HG02885 (cell line): ENCODE results near the gene AAMP.
"Not testable (repeated sequence)": the region's sequence is repeated elsewhere in the genome, so short reads cannot be mapped to it uniquely, and the experiment has no call there.

Experiments used
- ATAC-seq: cut with Tn5 transposase; IDR thresholded peaks from one replicate; pipeline ENCODE4 v1.9.1; 2021; ENCODE audit warnings: mild to moderate bottlenecking; ENCODE audit not compliant: unreplicated experiment, poor library complexity

The AAMP gene

DNA sequence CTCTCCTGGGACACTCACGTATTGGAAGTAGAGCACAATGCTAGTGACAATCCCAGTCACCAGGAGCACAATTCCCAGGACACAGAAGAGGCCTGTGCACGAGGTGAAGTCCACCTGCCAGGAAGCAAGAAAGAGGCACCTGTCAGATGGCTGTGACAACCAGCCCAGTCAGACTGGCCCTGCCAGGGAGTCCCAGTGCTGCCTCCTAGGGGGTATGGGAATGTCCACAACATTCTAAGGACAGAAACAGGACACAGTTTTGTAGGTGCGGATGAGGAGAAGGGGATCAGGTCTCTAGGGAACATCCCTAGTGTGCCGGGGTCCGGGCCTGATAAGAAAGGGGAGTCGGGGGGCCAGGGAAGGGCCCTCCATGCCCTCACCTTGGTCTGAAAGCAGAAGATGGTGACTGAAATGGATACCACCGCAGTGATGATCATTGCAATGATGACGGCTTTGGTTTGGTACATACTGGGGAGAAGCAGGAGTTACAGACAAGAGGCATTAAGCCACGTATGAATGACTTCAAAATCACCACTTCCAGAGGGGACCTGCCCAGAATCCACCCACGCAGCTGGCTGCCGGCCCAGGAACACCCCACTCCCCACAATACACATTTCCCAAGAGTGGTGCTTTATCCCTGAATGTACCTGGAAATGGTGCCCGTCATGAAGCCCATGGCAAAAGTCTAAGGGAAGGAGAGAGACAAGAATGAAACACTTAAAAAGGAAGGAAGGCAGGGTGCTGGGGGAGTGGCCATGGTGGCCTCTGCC lies 7.2 kb upstream of the AAMP start:
- ATAC-seq = no peak

DNA sequence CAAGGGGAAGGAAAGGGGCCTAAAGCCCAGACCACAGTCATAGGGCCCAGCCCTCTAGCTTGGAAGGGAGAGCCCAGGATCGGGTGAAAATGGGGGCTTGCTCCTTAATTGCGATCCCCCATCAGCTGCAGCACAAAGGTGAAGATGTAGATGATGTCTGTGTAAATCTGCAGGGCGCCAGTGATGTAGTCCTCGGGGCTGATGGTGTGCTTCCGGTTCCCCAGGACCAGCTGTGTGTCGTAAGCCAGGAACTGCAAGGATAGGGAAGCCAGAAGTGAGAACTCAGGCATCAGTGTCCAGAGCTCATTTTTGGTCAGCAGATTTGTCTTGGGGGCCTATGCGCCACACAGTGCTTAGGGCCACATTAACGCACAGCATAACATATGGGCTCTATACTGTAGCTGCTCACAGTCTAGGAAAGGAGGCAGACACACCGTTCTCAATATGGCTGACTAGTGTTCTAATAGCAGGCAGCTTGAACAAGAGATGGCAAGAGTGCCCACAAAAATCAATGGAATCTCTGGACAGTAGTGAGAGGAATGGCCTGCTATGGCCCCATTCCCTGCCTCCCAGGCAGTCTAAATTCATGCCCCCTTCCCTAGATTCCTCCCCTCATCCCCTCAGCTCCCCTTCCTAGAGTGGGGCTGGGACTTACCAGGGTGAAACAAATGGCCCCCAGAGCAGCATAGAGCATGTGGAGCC lies 5.6 kb upstream of the AAMP start:
- ATAC-seq = no peak

DNA sequence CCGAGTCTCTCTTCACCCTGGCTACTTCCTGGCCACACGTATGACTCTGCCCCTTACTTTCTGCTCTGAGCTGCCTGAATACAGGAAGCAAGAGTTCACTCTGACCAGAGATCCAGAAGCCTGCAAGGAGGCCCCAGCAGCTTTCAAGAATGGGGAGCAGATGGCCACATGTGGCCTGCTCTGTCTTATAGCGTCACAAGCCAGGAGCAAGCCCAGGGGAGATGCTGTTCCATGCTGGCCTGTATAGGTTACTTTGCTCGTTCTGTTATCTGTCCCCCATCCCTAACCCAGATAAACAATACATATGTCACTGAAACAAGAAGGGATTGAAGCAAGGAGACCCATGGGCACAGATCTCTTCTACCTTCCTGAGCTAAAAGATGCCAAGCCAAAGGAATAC lies 4.6 kb upstream of the AAMP start:
- ATAC-seq = no peak

DNA sequence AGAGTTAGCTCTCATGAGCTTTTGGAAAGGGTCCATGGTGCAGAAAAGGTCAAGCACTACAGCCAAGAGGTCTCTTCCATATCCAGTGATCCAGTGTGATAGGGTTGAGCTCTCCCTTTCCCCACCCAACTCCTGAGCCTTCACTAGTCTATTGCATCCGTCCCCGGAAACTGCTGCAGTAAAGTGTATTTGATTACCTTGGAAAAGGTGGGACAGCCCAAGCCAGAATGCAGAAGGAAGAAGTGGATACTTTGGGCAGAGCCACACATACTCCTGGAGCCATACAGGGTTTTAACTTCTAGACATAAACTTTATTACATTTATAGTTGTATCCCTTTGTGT lies 3.9 kb upstream of the AAMP start:
- no peak for ATAC-seq

DNA sequence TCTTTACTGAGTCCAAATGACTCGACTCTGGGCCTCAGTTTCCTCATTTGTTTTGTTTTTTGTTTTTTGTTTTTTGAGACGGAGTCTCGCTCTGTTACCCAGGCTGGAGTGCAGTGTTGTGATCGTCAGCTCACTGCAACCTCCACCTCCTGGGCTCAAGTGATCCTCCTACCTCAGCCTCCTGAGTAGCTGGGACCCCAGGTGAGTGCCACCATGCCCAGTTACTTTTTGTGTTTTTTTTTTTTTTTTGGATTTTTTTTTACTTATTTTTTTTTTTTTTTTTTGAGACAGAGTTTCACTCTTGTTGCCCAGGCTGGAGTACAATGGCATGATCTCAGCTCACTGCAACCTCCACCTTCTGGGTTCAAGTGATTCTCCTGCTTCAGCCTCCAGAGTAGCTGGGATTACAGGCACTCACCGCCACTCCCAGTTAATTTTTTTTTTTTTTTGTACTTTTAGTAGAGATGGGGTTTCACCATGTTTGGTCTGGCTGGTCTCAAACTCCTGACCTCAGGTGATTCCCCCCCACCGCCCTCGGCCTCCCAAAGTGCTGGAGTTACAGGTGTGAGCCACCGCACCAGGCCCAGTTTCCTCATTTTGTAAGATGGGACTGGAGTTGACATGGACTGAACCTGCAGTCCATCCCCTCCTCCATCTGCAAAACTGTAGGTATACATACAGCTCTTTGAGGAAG lies 3.4 kb upstream of the AAMP start:
- not testable (repeated sequence) for ATAC-seq

DNA sequence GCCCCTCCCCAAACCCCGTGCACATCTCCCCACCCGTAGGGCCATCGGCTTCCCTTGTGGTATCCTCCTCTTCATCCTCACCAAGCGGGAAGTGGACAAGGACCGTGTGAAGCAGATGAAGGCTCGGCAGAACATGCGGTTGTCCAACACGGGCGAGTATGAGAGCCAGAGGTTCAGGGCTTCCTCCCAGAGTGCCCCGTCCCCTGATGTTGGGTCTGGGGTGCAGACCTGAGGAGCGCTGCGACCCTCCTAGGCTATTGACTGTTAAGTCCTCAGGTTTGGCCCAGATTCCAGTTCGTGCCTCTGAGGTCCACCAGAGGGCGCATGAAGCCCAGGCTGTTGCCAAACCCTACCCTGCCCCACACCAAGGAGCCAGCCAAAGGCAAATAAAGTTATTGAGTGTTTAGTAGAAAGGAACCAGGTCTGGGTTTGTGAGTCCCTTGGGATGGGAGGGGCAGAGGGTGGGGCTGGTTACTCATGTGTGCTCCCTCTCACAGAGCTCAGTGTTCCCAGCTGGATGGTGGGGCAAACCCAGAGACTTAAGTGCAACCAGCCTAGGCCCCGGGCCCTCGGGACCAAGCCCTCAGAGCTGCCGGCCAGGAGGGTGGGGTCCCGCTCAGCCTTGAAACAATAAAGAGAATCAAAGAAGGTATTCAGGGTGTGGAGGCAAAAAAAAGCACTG lies 2.7 kb upstream of the AAMP start:
- peak; percentile 22 for ATAC-seq

DNA sequence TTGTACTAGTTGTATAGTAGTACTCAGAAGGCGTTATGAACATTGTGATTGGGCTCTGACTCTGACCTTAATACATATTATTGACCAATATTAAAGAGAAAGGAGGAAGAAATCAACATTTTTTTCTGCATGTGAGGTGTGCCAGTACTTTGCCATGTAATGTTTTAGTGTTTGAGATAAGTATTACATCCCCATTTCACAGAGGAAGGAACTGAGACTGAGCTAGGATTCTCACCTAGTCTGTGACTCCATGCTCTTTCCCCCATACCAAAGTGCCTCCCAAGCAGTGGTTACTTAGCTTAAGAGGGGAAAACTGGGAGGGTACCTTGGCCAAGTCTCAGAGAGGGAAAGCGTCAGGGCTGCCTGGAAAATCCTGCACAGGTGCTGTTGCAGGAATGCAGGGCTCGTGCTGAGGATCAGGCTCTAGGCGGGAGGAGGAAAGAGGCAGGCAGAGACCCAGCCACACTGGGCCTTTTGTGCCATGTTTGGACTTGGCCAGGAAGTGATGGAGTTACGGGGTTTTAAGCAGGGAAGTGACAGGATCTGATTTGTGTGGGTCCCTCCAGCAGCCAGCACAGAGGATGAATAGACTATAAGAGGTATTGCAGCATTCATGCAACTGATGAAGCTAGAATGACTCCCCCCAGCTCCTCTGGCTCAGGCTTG lies 2.1 kb upstream of the AAMP start:
- no peak for ATAC-seq

DNA sequence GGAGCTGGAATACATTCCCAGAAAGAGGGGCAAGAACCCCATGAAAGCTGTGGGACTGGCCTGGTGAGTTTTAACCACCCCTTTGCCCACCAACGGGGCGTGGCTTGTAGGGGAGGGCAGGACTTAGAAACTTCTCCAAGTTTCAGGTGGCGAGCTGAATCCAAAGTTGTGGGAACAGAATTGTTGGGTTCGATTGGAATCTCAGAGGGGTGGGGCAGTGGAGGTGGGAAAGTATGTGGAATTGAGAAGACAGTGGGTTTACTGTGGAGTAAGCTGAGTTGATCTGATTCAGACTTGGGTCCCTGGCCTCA lies 1.5 kb upstream of the AAMP start:
- ATAC-seq = no peak

DNA sequence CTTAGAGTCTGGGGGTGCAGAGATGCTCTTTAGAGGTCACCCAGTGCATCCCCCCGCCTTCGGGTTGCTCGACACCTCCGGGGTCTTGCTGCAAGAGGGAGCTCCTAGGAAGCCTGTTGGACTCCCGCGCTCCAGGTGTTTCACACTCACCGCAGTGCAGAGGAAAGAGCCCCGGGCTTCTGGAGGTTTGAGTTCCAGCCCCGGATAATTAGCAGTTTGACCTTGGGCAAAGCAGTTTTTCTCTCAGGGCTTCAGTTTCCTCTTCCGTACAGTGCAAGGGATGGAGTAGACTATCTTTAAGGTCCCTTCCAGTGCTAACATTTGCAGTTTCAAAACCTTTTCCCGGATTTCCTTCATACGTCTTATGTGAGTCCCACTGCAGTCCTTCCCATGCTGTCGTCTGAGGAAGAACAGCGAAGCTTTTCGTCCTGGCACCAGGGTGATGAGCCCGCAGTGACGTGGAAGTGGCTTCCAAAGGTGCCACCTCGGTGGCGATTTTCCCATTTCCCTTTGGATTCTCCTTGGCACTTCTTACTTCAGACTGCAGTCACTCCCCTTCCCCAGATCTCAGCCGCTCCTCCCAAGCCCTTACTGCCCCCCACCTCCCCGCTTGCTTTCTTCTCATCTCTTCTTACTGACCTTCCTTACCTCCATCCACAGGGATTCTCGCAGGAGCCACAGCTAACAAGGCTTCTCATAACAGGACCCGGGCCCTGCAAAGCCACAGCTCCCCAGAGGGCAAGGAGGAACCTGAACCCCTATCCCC lies 967 bp upstream of the AAMP start:
- no peak for ATAC-seq

DNA sequence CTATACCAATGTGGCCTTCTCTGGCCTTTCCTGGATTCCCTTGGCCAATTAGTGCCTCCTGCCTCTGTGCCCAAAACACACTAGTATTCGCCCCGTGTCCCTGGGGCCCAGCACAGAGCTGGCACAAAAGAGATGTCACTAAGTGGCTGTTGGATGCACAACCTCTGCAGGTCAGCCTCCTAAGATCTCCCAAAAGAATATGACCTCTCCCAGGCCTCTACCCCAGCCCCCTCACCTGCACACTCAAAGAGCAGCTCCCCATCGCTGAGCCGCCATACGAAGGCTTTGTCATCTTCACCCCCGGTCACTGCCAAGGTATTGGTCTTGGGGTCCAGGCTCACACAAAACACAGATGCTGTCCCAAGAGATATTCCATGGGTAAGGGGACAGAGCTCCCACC lies 2.7 kb downstream of the AAMP start:
- ATAC-seq = no peak

DNA sequence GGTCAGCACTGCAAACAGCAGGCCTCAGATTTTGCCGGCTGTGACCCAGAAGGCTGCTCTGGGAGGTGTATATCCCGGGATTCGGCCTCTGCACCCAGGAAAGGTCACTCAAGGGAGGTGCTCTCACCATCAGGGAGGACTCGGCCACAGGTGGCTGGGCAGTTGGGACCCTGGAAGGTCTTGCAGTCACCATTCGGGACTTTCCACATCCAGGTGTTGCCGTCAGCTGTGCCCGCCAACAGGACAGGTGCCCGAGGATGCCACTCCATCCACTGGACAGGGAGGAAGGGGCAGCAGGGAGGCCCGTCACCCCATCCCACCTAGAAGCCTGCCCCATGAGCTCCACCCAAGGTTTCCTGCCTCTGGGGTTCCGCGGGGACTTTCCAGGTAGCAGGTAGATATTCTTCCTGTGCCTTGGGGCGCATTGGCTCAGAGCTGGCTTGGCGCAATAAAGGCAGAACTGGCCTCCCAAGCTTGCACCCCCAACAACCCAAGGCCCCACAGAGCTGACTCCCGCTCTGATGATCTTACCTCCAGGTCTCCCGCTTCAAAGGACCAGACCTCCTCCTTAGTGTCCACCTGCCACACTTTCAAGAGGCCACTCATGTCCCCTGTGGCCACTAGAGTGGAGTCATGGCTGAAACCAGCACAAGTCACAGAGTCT lies 3.5 kb downstream of the AAMP start:
- no peak for ATAC-seq

DNA sequence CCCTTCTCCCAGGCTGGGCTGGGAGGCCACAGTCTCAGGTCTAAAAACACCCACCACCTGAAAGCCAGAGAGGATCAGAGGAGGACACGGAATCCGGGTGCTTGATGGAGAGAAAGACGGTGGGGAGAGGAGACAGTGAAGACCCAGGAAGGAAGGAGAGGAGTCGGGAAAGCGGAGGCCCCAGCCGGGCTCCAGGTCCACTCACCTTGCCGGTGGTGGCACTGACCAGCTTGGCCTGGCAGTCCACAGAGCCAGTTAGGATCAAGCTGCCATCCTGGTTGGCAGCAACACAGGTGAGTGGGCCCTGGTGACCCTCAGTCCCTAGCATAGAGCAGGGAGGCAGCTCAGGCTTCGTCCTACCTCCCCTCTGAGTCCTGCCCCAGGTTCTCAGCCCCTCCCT lies 4.3 kb downstream of the AAMP start:
- ATAC-seq = no peak

DNA sequence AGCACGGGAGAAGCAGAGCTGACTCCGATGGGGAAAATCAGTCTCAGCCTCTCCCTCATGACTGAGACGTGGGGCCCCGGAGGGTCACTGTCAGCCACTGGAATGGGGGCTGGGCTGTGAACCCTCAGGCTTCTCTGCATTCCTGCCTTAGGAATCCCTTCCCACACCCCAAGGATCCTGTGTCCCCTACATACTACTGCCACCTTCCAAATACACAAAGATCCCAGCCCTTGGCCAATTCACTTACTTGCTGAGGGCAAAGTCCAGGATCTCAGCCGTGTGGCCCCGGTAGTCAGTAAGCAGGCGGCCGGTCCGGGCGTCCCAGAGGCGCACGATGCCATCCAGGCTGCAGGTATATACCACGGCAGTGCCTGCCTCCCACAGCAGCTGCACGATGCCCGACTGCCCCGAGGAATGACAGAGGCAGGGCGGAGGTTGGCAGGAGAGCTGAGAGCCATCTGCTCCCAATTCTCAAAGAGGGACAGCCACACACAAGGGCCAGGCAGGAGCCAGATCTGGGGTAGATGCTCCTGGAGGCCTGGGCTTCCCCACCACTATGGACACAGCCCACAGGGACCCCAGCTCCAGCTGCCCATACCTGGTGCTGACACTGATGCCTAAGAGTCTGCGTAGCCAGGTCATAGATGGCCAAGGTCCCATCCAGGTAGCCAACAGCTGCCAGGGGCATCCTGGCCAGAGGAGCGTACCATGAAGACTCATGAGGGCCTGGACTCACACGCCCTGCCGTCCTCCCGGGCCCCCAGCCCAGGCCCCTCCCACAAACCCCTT lies 5.0 kb downstream of the AAMP start:
- ATAC-seq = no peak

DNA sequence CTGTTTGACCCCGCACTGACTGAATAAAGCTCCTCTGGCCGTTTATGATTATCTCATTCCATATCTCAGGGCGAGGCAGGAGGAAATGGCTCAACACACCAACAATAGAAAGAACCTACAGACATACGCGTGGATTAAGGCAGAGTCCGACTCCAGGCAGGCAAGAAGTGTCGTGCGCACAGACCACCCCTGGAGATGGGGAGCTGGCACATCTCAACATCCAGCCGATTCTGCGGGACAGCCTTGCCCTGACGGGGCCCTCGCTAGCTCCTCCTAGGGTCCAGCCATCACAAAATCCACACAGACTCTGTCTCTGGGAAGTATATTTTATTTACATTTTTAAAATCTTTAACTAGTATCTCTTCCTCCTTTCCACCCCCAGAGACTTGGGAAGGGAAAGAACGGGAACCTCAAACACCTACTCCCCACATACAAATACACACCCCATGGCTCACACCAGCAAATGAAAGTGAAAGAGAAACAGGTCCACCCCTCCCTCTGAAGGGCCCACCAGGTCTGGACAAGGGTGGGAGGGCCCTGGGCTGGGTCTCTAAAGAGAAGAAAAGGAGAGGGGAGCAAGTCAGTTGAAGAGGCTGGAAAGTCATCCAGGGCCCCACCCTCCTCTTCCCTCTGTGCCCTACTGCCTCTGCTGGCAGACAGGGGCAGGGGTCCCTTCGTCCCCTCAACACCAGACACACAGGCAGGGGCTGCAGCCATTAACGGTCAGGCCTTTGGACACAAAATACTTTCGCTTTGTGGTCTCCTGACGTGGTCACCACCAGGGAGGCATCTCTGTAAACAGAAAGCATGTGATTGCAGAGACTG lies 5.9 kb downstream of the AAMP start:
- ATAC-seq = no peak

DNA sequence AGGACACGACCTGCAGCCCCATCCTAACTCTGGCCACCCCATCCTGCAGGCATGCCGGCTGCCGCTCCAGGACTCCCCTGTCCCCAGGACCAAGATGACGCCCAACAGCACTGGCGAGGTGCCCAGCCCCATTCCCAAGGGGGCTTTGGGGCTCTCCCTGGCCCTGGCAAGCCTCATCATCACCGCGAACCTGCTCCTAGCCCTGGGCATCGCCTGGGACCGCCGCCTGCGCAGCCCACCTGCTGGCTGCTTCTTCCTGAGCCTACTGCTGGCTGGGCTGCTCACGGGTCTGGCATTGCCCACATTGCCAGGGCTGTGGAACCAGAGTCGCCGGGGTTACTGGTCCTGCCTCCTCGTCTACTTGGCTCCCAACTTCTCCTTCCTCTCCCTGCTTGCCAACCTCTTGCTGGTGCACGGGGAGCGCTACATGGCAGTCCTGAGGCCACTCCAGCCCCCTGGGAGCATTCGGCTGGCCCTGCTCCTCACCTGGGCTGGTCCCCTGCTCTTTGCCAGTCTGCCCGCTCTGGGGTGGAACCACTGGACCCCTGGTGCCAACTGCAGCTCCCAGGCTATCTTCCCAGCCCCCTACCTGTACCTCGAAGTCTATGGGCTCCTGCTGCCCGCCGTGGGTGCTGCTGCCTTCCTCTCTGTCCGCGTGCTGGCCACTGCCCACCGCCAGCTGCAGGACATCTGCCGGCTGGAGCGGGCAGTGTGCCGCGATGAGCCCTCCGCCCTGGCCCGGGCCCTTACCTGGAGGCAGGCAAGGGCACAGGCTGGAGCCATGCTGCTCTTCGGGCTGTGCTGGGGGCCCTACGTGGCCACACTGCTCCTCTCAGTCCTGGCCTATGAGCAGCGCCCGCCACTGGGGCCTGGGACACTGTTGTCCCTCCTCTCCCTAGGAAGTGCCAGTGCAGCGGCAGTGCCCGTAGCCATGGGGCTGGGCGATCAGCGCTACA lies 7.0 kb downstream of the AAMP start:
- ATAC-seq = no peak

DNA sequence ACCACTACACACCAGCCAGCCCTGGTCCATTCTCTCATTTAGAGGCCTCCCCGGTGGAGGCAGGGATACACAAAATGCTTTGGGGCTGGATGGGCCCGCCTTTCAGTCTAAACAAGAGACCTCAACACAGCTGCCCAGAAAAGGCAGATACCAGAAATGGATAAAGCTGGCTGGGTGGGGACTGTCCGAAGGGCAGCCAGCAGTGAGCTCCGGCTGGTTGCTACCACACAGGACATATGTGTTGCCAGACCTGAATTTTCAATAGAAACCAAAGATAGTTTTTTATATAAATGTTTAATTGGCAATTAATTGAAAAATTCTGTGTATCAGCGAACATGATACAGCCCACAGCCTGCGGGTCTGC lies 7.7 kb downstream of the AAMP start:
- no peak for ATAC-seq
